PFSK-1 (cell line): ENCODE data around the gene CACNA1C.

Source experiments
- POLR2AphosphoS5 ChIP-seq: IDR thresholded peaks from 2 replicates; pipeline ENCODE4 v1.6.1; 2012; ENCODE audit warnings: low read depth, mild to moderate bottlenecking, control low read depth, low read length, moderate library complexity
- SIN3A ChIP-seq: IDR thresholded peaks from 2 replicates; pipeline ENCODE4 v1.6.1; 2012; ENCODE audit warnings: mild to moderate bottlenecking, low read length, moderate library complexity, borderline replicate concordance; ENCODE audit not compliant: insufficient read depth

DNA sequence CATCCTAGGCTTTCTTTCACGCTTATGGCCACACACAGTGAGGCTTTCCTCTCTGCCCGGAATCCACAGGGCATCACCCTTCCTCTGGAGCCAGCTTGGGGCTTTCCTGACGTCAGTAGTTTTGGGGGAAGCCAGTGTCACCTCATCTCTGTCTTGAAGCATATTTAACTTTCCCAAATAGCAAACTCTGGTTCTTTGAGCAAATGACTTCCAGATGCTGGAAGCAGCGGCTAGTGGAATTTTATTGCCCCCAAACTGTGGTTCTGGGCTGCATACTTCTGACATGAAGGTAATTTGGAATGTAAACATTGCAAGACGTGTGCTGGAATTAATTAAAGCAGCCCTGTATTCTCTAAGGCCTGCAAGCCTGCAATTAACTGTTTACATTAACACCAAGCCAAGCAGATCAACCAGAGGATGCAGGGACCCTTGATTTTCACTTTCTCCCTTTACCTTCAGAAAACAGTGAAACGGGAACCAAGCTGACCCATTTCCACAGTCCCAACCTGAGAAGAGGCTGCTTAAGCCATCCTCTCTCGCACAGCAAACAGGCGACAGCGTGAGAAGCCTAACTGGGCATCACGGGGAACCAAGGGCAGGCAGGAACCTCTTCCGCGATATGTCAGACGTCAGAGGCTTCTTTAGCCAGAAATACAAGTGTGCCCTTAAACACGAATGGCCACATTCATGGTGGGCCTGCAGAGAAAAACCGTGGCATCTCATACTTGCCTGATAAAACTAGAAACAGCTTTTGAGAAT is 258.4 kb downstream of the CACNA1C start:
- TF ChIP-seq SIN3A: no peak
- TF ChIP-seq POLR2AphosphoS5: no peak
